Measurements from ENCODE around the gene GBA2.

GBA2 gene

GRCh38 chr9:35690614-35691333 lies 58.3 kb downstream of the GBA2 start:
- DNase-seq (ENCODE audit: low read depth) = peak; percentile 8

- no peak for DNase-seq (ENCODE audit: low read depth)
Observed at GRCh38 chr9:35690294-35690613, 58.8 kb downstream of the GBA2 start.

GRCh38 chr9:35689542-35690293 lies 59.3 kb downstream of the GBA2 start, which contains the start of gene TPM2:
TPM2 (minus strand) TSS chr9:35689925; CDS start chr9:35689817, 108 bp downstream.
- DNase-seq (ENCODE audit: low read depth) = no peak

- no peak for DNase-seq (ENCODE audit: low read depth)
Observed at GRCh38 chr9:35688558-35689541, 60.2 kb downstream of the GBA2 start.

GRCh38 chr9:35687972-35688557 lies 61.0 kb downstream of the GBA2 start:
- no peak for DNase-seq (ENCODE audit: low read depth)

GRCh38 chr9:35687306-35687705 lies 61.7 kb downstream of the GBA2 start:
- no peak for DNase-seq (ENCODE audit: low read depth)

All from T-helper 22 cell (primary cell).